Glomerular endothelial cell (primary cell): ENCODE results near the gene NEK6. TPM values are rescaled to one million over a fixed set of nuclear protein-coding genes. Genes with fewer than 3 reads are reported as not detected.

Experiments
- DNase-seq: peaks from one replicate; pipeline ENCODE4 v3.0.0-alpha.2; 2011; ENCODE audit warnings: low read depth, low spot score; ENCODE audit errors: extremely low read depth
- total RNA-seq: library from RNA; depleted of rRNA; stranded (reverse); fragments of >200 nt; gene quantifications from 2 replicates; pipeline ENCODE4 v1.2.3, GENCODE V29; 2015

The NEK6 gene
- total RNA-seq, 1 donor from 2014 or later, result 53.8 TPM

GRCh38 chr9:124335320-124335707 is 77.6 kb downstream of the NEK6 start:
- no peak for DNase-seq

GRCh38 chr9:124337562-124337961 is 79.8 kb downstream of the NEK6 start:
- DNase-seq, result no peak

- DNase-seq, result no peak
Observed at GRCh38 chr9:124339603-124340146, 81.9 kb downstream of the NEK6 start.

GRCh38 chr9:124340219-124341069 is 82.7 kb downstream of the NEK6 start:
- no peak for DNase-seq

- no peak for DNase-seq
Observed at GRCh38 chr9:124341455-124342170, 83.9 kb downstream of the NEK6 start.

- no peak for DNase-seq
Observed at GRCh38 chr9:124342402-124342775, 84.6 kb downstream of the NEK6 start.

- DNase-seq, result no peak
Observed at GRCh38 chr9:124342776-124343485, 85.2 kb downstream of the NEK6 start.

- DNase-seq, result no peak
Observed at GRCh38 chr9:124343533-124344290, 86.0 kb downstream of the NEK6 start.

- no peak for DNase-seq
Observed at GRCh38 chr9:124344291-124345050, 86.7 kb downstream of the NEK6 start.

GRCh38 chr9:124345063-124345462 is 87.3 kb downstream of the NEK6 start:
- DNase-seq, result no peak

GRCh38 chr9:124345751-124346281 is 88.1 kb downstream of the NEK6 start:
- no peak for DNase-seq

- DNase-seq, result no peak
Observed at GRCh38 chr9:124346347-124347163, 88.8 kb downstream of the NEK6 start.

- no peak for DNase-seq
Observed at GRCh38 chr9:124347206-124347967, 89.6 kb downstream of the NEK6 start.

- DNase-seq, result no peak
Observed at GRCh38 chr9:124347968-124348358, 90.2 kb downstream of the NEK6 start.

GRCh38 chr9:124348363-124348762 is 90.6 kb downstream of the NEK6 start:
- DNase-seq, result no peak

- no peak for DNase-seq
Observed at GRCh38 chr9:124348831-124349230, 91.1 kb downstream of the NEK6 start.

- DNase-seq, result no peak
Observed at GRCh38 chr9:124349267-124349666, 91.5 kb downstream of the NEK6 start.
